H1 (cell line): Measurements from ENCODE around the gene RNF225. TPM values are rescaled to one million over a fixed set of nuclear protein-coding genes. Genes with fewer than 3 reads are reported as not detected.
A peak's percentile ranks its signal among the peaks of the same experiment; 100 is the strongest.

Experiments
- CTCF ChIA-PET: fragments of 300-600 bp; sonication (Branson Sonifier 250); formaldehyde crosslinking; loops from one replicate; lab custom pipeline; 2021; ENCODE audit not compliant: partially characterized antibody; lab: Charles Lee
- POLR2A ChIA-PET: fragments of 300-600 bp; sonication (Branson Sonifier 250); formaldehyde crosslinking; loops from one replicate; lab custom pipeline; 2021; ENCODE audit warnings: inconsistent platforms; ENCODE audit not compliant: partially characterized antibody; lab: Charles Lee
- DNase-seq, 2 experiments: peaks; one replicate each; pipeline versions ENCODE4 v3.0.0 to v3.0.0-alpha.2; 2010 to 2022; ENCODE audit warnings: low spot score in 2 of 2, low read depth in 1 of 2, mixed read lengths in 1 of 2
- FAIRE-seq: peaks from 2 replicates; lab custom pipeline; 2011; peaks lifted over from hg19 to GRCh38; lab: Jason Lieb, UNC
- H2AFZ ChIP-seq: 2 replicates; pipeline ENCODE4 v1.8.1; 2012; ENCODE audit warnings: low read length, inconsistent platforms
- H2AK5ac ChIP-seq: 2 replicates; pipeline ENCODE4 v1.6.1; 2013; ENCODE audit warnings: low read depth, low read length
- H2BK120ac ChIP-seq: replicated peaks from 2 replicates; pipeline ENCODE3; 2013; ENCODE audit warnings: low read depth, low read length, inconsistent platforms
- H2BK12ac ChIP-seq: 2 replicates; pipeline ENCODE4 v1.6.1; 2013; ENCODE audit warnings: low read depth, low read length
- H2BK15ac ChIP-seq: 2 replicates; pipeline ENCODE4 v1.6.1; 2013; ENCODE audit warnings: low read length
- H2BK20ac ChIP-seq: 2 replicates; pipeline ENCODE4 v1.6.1; 2013; ENCODE audit warnings: low read length
- H2BK5ac ChIP-seq: 2 replicates; pipeline ENCODE4 v1.6.1; 2013; ENCODE audit warnings: low read depth, low read length
- H3K14ac ChIP-seq: 2 replicates; pipeline ENCODE4 v1.6.1; 2013; ENCODE audit warnings: inconsistent platforms; ENCODE audit not compliant: insufficient read length
- H3K18ac ChIP-seq: 2 replicates; pipeline ENCODE4 v1.6.1; 2013; ENCODE audit warnings: low read length; ENCODE audit errors: extremely low read depth
- H3K23ac ChIP-seq: 2 replicates; pipeline ENCODE4 v1.6.1; 2013; ENCODE audit warnings: inconsistent platforms; ENCODE audit not compliant: insufficient read length
- H3K23me2 ChIP-seq: 2 replicates; pipeline ENCODE4 v1.6.1; 2013; ENCODE audit warnings: low read depth, low read length
- H3K27ac ChIP-seq: 2 replicates; pipeline ENCODE4 v1.6.1; 2011; ENCODE audit warnings: low read depth, low read length, inconsistent platforms
- H3K27me3 ChIP-seq, 4 experiments: replicated peaks in 1 of 4; 1 replicate in 1 of 4; 2 replicates in 3 of 4; pipeline versions ENCODE4 v1.6.1 to v1.8.1; 2011 to 2013; ENCODE audit warnings: low read length in 3 of 4, mild to moderate bottlenecking in 3 of 4, inconsistent platforms in 2 of 4, mixed read lengths in 2 of 4, moderate library complexity in 1 of 4; ENCODE audit not compliant: control insufficient read depth in 3 of 4, insufficient read depth in 3 of 4; ENCODE audit errors: extremely low read depth in 1 of 4
- H3K36me3 ChIP-seq, 4 experiments: 2 replicates each; pipeline versions ENCODE4 v1.6.1 to v1.8.1; 2011 to 2013; ENCODE audit warnings: mild to moderate bottlenecking in 4 of 4, low read length in 3 of 4, moderate library complexity in 2 of 4, control low read depth in 1 of 4, inconsistent platforms in 1 of 4; ENCODE audit not compliant: insufficient read depth in 4 of 4, control insufficient read depth in 2 of 4
- H3K4ac ChIP-seq: replicated peaks from 2 replicates; pipeline ENCODE3; 2013; ENCODE audit warnings: low read length, low read depth, mixed read lengths, inconsistent platforms; ENCODE audit not compliant: insufficient read length
- H3K4me1 ChIP-seq, 4 experiments: replicated peaks in 1 of 4; 1 replicate in 1 of 4; 2 replicates in 3 of 4; pipeline versions ENCODE4 v1.6.1 to v1.8.1; 2011 to 2013; ENCODE audit warnings: low read length in 3 of 4, inconsistent platforms in 2 of 4, mixed read lengths in 1 of 4; ENCODE audit not compliant: insufficient read depth in 4 of 4, control insufficient read depth in 3 of 4
- H3K4me2 ChIP-seq, 2 experiments: 2 replicates each; pipeline versions ENCODE4 v1.6.1 to v1.8.1; 2011 to 2013; ENCODE audit warnings: low read depth in 2 of 2, low read length in 2 of 2, control low read depth in 1 of 2, inconsistent platforms in 1 of 2, mild to moderate bottlenecking in 1 of 2; ENCODE audit not compliant: insufficient read depth in 1 of 2
- H3K4me3 ChIP-seq, 4 experiments: fragments of 200-600, 300-600 bp in 1 of 4; sonication (generic), shearing (Covaris generic), sonication (Bioruptor Twin) in 1 of 4; 2 replicates each; pipeline versions ENCODE4 v1.5.1 to v1.8.1; 2011 to 2016; ENCODE audit warnings: low read length in 4 of 4, low read depth in 3 of 4, control low read depth in 2 of 4, inconsistent platforms in 2 of 4, mild to moderate bottlenecking in 2 of 4, mixed read lengths in 1 of 4, moderate library complexity in 1 of 4; ENCODE audit not compliant: insufficient read depth in 2 of 4; ENCODE audit errors: extremely low read depth in 1 of 4
- H3K56ac ChIP-seq: replicated peaks from 2 replicates; pipeline ENCODE3; 2013; ENCODE audit warnings: low read depth, mild to moderate bottlenecking, mixed read lengths, low read length, inconsistent platforms; ENCODE audit not compliant: insufficient read length
- H3K79me1 ChIP-seq: 2 replicates; pipeline ENCODE4 v1.6.1; 2013; ENCODE audit warnings: low read depth, low read length, control low read depth
- H3K79me2 ChIP-seq, 2 experiments: 2 replicates each; pipeline versions ENCODE4 v1.6.1 to v1.8.1; 2012 to 2013; ENCODE audit warnings: low read length in 2 of 2, mild to moderate bottlenecking in 2 of 2, inconsistent platforms in 1 of 2; ENCODE audit not compliant: insufficient read depth in 2 of 2, control insufficient read depth in 1 of 2
- H3K9ac ChIP-seq, 4 experiments: replicated peaks in 1 of 4; 1 replicate in 1 of 4; 2 replicates in 3 of 4; pipeline versions ENCODE4 v1.6.1 to v1.8.1; 2011 to 2013; ENCODE audit warnings: low read depth in 3 of 4, low read length in 3 of 4, control low read depth in 2 of 4, mild to moderate bottlenecking in 2 of 4, moderate library complexity in 2 of 4, inconsistent platforms in 1 of 4; ENCODE audit errors: extremely low read depth in 1 of 4
- H3K9me3 ChIP-seq, 2 experiments: 2 replicates each; pipeline versions ENCODE4 v1.6.1 to v1.8.1; 2012 to 2013; ENCODE audit warnings: mild to moderate bottlenecking in 2 of 2, moderate library complexity in 2 of 2, control low read depth in 1 of 2, inconsistent platforms in 1 of 2, low read depth in 1 of 2, low read length in 1 of 2, mixed read lengths in 1 of 2; ENCODE audit not compliant: insufficient read depth in 2 of 2
- H4K20me1 ChIP-seq, 2 experiments: replicated peaks in 1 of 2; 2 replicates each; pipeline versions ENCODE3 to v1.8.1; 2011 to 2013; ENCODE audit warnings: inconsistent platforms in 2 of 2, low read length in 2 of 2, mild to moderate bottlenecking in 1 of 2; ENCODE audit not compliant: insufficient read depth in 2 of 2, control insufficient read depth in 1 of 2
- H4K5ac ChIP-seq: 2 replicates; pipeline ENCODE4 v1.6.1; 2013; ENCODE audit warnings: low read length, low read depth, mixed read lengths, inconsistent platforms; ENCODE audit not compliant: insufficient read length
- H4K8ac ChIP-seq: 2 replicates; pipeline ENCODE4 v1.8.0; 2013; ENCODE audit warnings: mild to moderate bottlenecking, moderate library complexity, low read length, inconsistent platforms; ENCODE audit not compliant: insufficient read depth; ENCODE audit errors: extremely low read depth
- H4K91ac ChIP-seq: replicated peaks from 2 replicates; pipeline ENCODE3; 2013; ENCODE audit warnings: low read length, mixed read lengths, inconsistent platforms; ENCODE audit not compliant: insufficient read length
- ASH2L ChIP-seq: fragments of 200-600, 300-600 bp; sonication (generic); IDR thresholded peaks from one replicate; pipeline ENCODE4 v1.7.1; 2017; ENCODE audit warnings: low read length
- WGBS, 2 experiments: shearing (Covaris generic) in 1 of 2; methylation state at CpG; one replicate each; pipeline versions ENCODE4 v1.1.6 to v1.1.7; 2013 to 2015; ENCODE audit warnings: low lambda C conversion rate in 2 of 2, mixed read lengths in 2 of 2, inconsistent platforms in 1 of 2, low coverage in 1 of 2, missing lambda C conversion rate in 1 of 2; ENCODE audit not compliant: insufficient replicate concordance in 2 of 2, insufficient coverage in 1 of 2, insufficient read length in 1 of 2; ENCODE audit errors: extremely low coverage in 1 of 2, missing lambda C conversion rate in 1 of 2; 5-methylcytosine and 5-hydroxymethylcytosine counted together
- polyA plus RNA-seq, 7 experiments: library from polyadenylated mRNA; depleted of rRNA in 3 of 7; stranded (reverse) in 5 of 7; unstranded in 2 of 7; fragments of >200 nt in 5 of 7; fragments of 200-250 nt in 2 of 7; gene quantifications; 1 replicate in 5 of 7; 2 replicates in 1 of 7; 4 replicates in 1 of 7; pipeline versions ENCODE4 v1.2.1 to v1.2.3, GENCODE V29; 2011 to 2013; ENCODE audit warnings: missing spikeins in 2 of 7, mixed read lengths in 2 of 7
- total RNA-seq: library from RNA; stranded (reverse); fragmentation: NEBNext Ultra II Directional; extraction: Animal tissue kit (Norgen Biotek cat#: 25700); gene quantifications from 2 replicates; pipeline ENCODE4 v1.2.1, GENCODE V29; 2021
- TF ChIP-seq, protein P1 (sequence below), 3 experiments: IDR thresholded peaks; 1 replicate in 2 of 3; 2 replicates in 1 of 3; pipeline versions ENCODE4 v1.5.1 to v1.6.1; 2011; ENCODE audit warnings: low read length in 3 of 3, mild to moderate bottlenecking in 3 of 3, inconsistent platforms in 2 of 3, low read depth in 1 of 3, moderate library complexity in 1 of 3; ENCODE audit not compliant: insufficient read depth in 1 of 3; ENCODE audit errors: control extremely low read depth in 1 of 3

Gene RNF225
- total and polyA plus RNA-seq, 2 of the 8 experiments (the other 6 are each of a cell fraction or from before 2014, with no cell fraction given): 0.17 to 1.0 TPM

DNA sequence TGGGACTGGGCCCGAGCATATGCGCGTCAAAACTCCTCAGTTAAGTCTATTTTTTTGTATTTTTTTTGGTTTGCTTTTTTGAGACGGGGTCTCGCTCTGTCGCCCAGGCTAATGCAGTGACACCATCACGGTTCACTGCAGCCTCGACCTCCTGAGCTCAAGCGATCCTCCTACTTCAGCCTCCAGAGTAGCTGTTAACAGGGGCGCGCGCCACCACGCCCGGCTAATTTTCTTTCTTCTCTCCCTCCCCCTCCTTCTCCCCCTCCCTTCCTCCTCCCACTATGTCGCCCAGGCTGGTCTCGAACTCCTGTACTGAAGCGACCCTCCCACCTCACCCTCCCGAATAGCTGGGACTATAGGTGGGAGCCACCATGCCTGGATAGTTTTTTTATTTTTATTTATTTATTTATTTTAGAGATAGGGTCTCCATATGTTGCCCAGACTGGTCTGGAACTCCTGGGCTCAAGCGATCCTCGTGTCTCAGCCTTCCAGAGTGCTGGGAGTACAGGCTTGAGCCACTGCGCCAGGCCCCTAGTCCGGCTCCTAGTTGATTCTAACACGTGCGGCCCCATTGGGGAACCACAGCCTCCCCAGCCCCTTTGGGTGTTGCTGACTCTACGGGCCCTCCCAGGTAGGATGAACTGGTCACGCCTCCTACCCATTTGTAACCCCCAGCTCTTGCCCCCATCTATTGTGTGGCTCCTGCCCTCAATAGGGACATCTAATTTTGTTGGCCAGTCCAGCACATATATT, 13.8 kb upstream of the RNF225 start:
- Histone ChIP-seq H2AFZ (no peak overlapping the region), H2BK120ac (no peak overlapping the region), H4K8ac (no peak overlapping the region; the same call in 1 of the 2 replicates), H3K27ac (no peak overlapping the region), H3K4me3 (peak overlapping the region; percentile 50 to 67 (median 64)), H3K79me2 (no peaks in the 10 kb centered on the region; a peak in 1 of 4 replicates), H3K14ac (no peak overlapping the region), H3K18ac (no peak overlapping the region), H3K4ac (no peak overlapping the region), H3K23ac (no peak overlapping the region), H2AK5ac (no peak overlapping the region), H3K36me3 (no peaks in the 10 kb centered on the region), H4K20me1 (peaks cover 0 to 5% of the 10 kb centered on the region in 2 experiments), H3K27me3 (no peaks in the 10 kb centered on the region), H3K56ac (no peak overlapping the region), H2BK5ac (no peak overlapping the region), H2BK20ac (no peak overlapping the region), H4K5ac (no peak overlapping the region)
- POLR2A ChIA-PET: interaction anchor here (0.7 to 4.0 kb wide), 10 partner anchors 10 to 137 kb away, joined by 3 to 24 read pairs (median 6); partner anchors contain the start of genes RNF225, ZBTB45, ZNF497 and ZSCAN22
- FAIRE-seq: no peak
- CTCF ChIA-PET: interaction anchor here (0.7 kb wide), 2 partner anchors 12 to 34 kb away, joined by 3 read pairs; no protein-coding TSS in a partner anchor
- no peak for DNase-seq
- peak; percentile 13 for TF ChIP-seq ASH2L
- TF ChIP-seq, protein P1, sequence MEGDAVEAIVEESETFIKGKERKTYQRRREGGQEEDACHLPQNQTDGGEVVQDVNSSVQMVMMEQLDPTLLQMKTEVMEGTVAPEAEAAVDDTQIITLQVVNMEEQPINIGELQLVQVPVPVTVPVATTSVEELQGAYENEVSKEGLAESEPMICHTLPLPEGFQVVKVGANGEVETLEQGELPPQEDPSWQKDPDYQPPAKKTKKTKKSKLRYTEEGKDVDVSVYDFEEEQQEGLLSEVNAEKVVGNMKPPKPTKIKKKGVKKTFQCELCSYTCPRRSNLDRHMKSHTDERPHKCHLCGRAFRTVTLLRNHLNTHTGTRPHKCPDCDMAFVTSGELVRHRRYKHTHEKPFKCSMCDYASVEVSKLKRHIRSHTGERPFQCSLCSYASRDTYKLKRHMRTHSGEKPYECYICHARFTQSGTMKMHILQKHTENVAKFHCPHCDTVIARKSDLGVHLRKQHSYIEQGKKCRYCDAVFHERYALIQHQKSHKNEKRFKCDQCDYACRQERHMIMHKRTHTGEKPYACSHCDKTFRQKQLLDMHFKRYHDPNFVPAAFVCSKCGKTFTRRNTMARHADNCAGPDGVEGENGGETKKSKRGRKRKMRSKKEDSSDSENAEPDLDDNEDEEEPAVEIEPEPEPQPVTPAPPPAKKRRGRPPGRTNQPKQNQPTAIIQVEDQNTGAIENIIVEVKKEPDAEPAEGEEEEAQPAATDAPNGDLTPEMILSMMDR (IDR thresholded peaks at IDR 0.05; ENCODE audit: control extremely low read depth in 1 of 3, insufficient read depth in 1 of 3, low read depth in 1 of 3, low read length in 3 of 3): no peak
- TF ChIP-seq, all 59 proteins: peak for 1
- H4K91ac ChIP-seq: no peak overlapping the region
- WGBS, 2 experiments: 47% methylated on average over 26 of the region's 26 CpGs; no CpG with 5 or more reads in 1 of the 2 experiments
- no peak overlapping the region for H2BK12ac ChIP-seq
- H3K23me2 ChIP-seq: peaks cover 17% of the 10 kb centered on the region
- no peaks in the 10 kb centered on the region; the same call in 1 of the 2 replicates for H3K79me1 ChIP-seq
- H3K4me1 ChIP-seq: peaks cover 0 to 13% (median 8%) of the 10 kb centered on the region in 4 experiments; a peak in 6 of 7 replicates
- H3K4me2 ChIP-seq: peak overlapping the region; percentile 66 to 72
- no peak overlapping the region for H2BK15ac ChIP-seq
- peak overlapping the region in 1 of 4 experiments; percentile 22; a peak in 1 of 7 replicates for H3K9ac ChIP-seq
- H3K9me3 ChIP-seq: no peaks in the 10 kb centered on the region
